Astrocyte (in vitro differentiated cells and primary cell): ENCODE measurements around the gene CHMP1A. TPM values are rescaled to one million over a fixed set of nuclear protein-coding genes. Genes with fewer than 3 reads are reported as not detected.

Experiments used
- DNase-seq: peaks from one replicate; pipeline ENCODE4 v3.0.0-alpha.2; 2010; ENCODE audit warnings: low read depth
- FAIRE-seq: peaks from 2 replicates; lab custom pipeline; 2011; peaks lifted over from hg19 to GRCh38; lab: Jason Lieb, UNC
- H2AFZ ChIP-seq: 2 replicates; pipeline ENCODE4 v1.6.0; 2012; ENCODE audit warnings: low read depth, low read length, inconsistent platforms
- H3K27ac ChIP-seq: 2 replicates; pipeline ENCODE4 v1.5.1; 2011; ENCODE audit warnings: low read depth, low read length, inconsistent platforms
- H3K27me3 ChIP-seq: 2 replicates; pipeline ENCODE4 v1.6.0; 2011; ENCODE audit warnings: low read length, inconsistent platforms; ENCODE audit not compliant: insufficient read depth
- H3K36me3 ChIP-seq: 2 replicates; pipeline ENCODE4 v1.5.1; 2011; ENCODE audit warnings: low read length, inconsistent platforms; ENCODE audit not compliant: insufficient read depth
- H3K4me1 ChIP-seq: 2 replicates; pipeline ENCODE4 v1.5.1; 2011; ENCODE audit warnings: low read length, inconsistent platforms; ENCODE audit not compliant: insufficient read depth
- H3K4me2 ChIP-seq: 2 replicates; pipeline ENCODE4 v1.6.0; 2012; ENCODE audit warnings: low read length, inconsistent platforms
- H3K4me3 ChIP-seq: 2 replicates; pipeline ENCODE4 v1.5.1; 2011; ENCODE audit warnings: low read depth, mild to moderate bottlenecking, low read length, inconsistent platforms; ENCODE audit not compliant: insufficient read depth
- H3K79me2 ChIP-seq: 2 replicates; pipeline ENCODE4 v1.6.0; 2012; ENCODE audit warnings: mild to moderate bottlenecking, low read length, inconsistent platforms; ENCODE audit not compliant: insufficient read depth
- H3K9ac ChIP-seq: 2 replicates; pipeline ENCODE4 v1.6.0; 2012; ENCODE audit warnings: mild to moderate bottlenecking, low read length, inconsistent platforms
- H3K9me3 ChIP-seq: 2 replicates; pipeline ENCODE4 v1.5.1; 2012; ENCODE audit warnings: low read depth, mild to moderate bottlenecking, low read length, inconsistent platforms; ENCODE audit not compliant: insufficient read depth
- H4K20me1 ChIP-seq: 2 replicates; pipeline ENCODE4 v1.6.0; 2012; ENCODE audit warnings: low read length, inconsistent platforms; ENCODE audit not compliant: insufficient read depth
- H3K27ac Mint-ChIP-seq: one replicate; pipeline ENCODE4 v1.8.0; 2021; ENCODE audit warnings: mild to moderate bottlenecking, mixed read lengths; ENCODE audit not compliant: unreplicated experiment
- H3K27me3 Mint-ChIP-seq: one replicate; pipeline ENCODE4 v1.8.0; 2021; ENCODE audit warnings: low read depth, mixed read lengths; ENCODE audit not compliant: unreplicated experiment
- H3K36me3 Mint-ChIP-seq: one replicate; pipeline ENCODE4 v1.8.0; 2021; ENCODE audit warnings: low read depth, mixed read lengths; ENCODE audit not compliant: unreplicated experiment
- H3K4me1 Mint-ChIP-seq: one replicate; pipeline ENCODE4 v1.8.0; 2021; ENCODE audit warnings: low read depth, mixed read lengths; ENCODE audit not compliant: unreplicated experiment
- H3K4me3 Mint-ChIP-seq: one replicate; pipeline ENCODE4 v1.8.0; 2021; ENCODE audit warnings: mild to moderate bottlenecking, moderate library complexity, mixed read lengths; ENCODE audit not compliant: unreplicated experiment
- H3K9me3 Mint-ChIP-seq: one replicate; pipeline ENCODE4 v1.8.0; 2021; ENCODE audit warnings: mild to moderate bottlenecking, mixed read lengths; ENCODE audit not compliant: unreplicated experiment
- CTCF ChIP-seq: IDR thresholded peaks from 2 replicates; pipeline ENCODE4 v1.5.1; 2011; ENCODE audit warnings: low read depth, mild to moderate bottlenecking, inconsistent platforms, low read length, moderate library complexity; ENCODE audit not compliant: insufficient read depth
- EZH2 ChIP-seq: IDR thresholded peaks from 2 replicates; pipeline ENCODE4 v1.6.1; 2012; ENCODE audit warnings: mild to moderate bottlenecking, low read length, inconsistent platforms; ENCODE audit not compliant: insufficient read depth
- total RNA-seq: library from RNA; stranded (reverse); gene quantifications from 2 replicates; pipeline ENCODE4 v1.2.1, GENCODE V29; 2021

Gene CHMP1A
- total RNA-seq, 1 donor from 2014 or later, result 85.7 TPM

- peaks cover 8% of the 10 kb centered on the region for H3K4me1 Mint-ChIP-seq
- Histone ChIP-seq H3K4me1 (peaks cover 6% of the 10 kb centered on the region), H3K9me3 (no peaks in the 10 kb centered on the region), H4K20me1 (no peaks in the 10 kb centered on the region), H3K27me3 (no peaks in the 10 kb centered on the region), H3K27ac (no peak overlapping the region), H3K79me2 (no peaks in the 10 kb centered on the region), H3K36me3 (no peaks in the 10 kb centered on the region), H3K9ac (no peak overlapping the region), H2AFZ (no peak overlapping the region), H3K4me2 (no peak overlapping the region), H3K4me3 (no peak overlapping the region)
- no peak for TF ChIP-seq EZH2
- no peak for TF ChIP-seq CTCF
- DNase-seq, result no peak
- no peaks in the 10 kb centered on the region for H3K27me3 Mint-ChIP-seq
- peaks cover 26% of the 10 kb centered on the region for H3K36me3 Mint-ChIP-seq
- FAIRE-seq, result no peak
- peaks cover under 1% of the 10 kb centered on the region for H3K9me3 Mint-ChIP-seq
- no peak overlapping the region for H3K27ac Mint-ChIP-seq
- H3K4me3 Mint-ChIP-seq, result no peak overlapping the region
Observed at GRCh38 chr16:89669755-89670154, 12.2 kb upstream of the CHMP1A start.

GRCh38 chr16:89668790-89669158 is 11.3 kb upstream of the CHMP1A start:
- Mint-ChIP-seq H3K4me1 (peaks cover 8% of the 10 kb centered on the region), H3K4me3 (no peak overlapping the region), H3K9me3 (peaks cover 3% of the 10 kb centered on the region), H3K27ac (no peak overlapping the region), H3K27me3 (no peaks in the 10 kb centered on the region), H3K36me3 (peaks cover 29% of the 10 kb centered on the region)
- FAIRE-seq (no peak), DNase-seq (no peak)
- Histone ChIP-seq H2AFZ (no peak overlapping the region), H3K4me2 (no peak overlapping the region), H3K9me3 (no peaks in the 10 kb centered on the region), H3K4me1 (peaks cover 6% of the 10 kb centered on the region), H4K20me1 (no peaks in the 10 kb centered on the region), H3K27ac (no peak overlapping the region), H3K36me3 (no peaks in the 10 kb centered on the region), H3K27me3 (no peaks in the 10 kb centered on the region), H3K79me2 (no peaks in the 10 kb centered on the region), H3K4me3 (no peak overlapping the region), H3K9ac (no peak overlapping the region)
- no peak for TF ChIP-seq CTCF
- TF ChIP-seq EZH2, result no peak

GRCh38 chr16:89667633-89668032 is 10.1 kb upstream of the CHMP1A start:
- peaks cover 3% of the 10 kb centered on the region for H3K9me3 Mint-ChIP-seq
- no peak overlapping the region for H3K27ac ChIP-seq
- H3K79me2 ChIP-seq, result no peaks in the 10 kb centered on the region
- H2AFZ ChIP-seq, result no peak overlapping the region
- TF ChIP-seq CTCF (no peak), EZH2 (no peak)
- H3K36me3 Mint-ChIP-seq, result peaks cover 31% of the 10 kb centered on the region
- no peak overlapping the region for H3K4me3 Mint-ChIP-seq
- no peaks in the 10 kb centered on the region for H3K9me3 ChIP-seq
- no peak overlapping the region for H3K9ac ChIP-seq
- H3K4me3 ChIP-seq, result no peak overlapping the region
- H3K27me3 ChIP-seq, result no peaks in the 10 kb centered on the region
- peaks cover 3% of the 10 kb centered on the region for H3K36me3 ChIP-seq
- DNase-seq (no peak), FAIRE-seq (no peak)
- peaks cover 8% of the 10 kb centered on the region for H3K4me1 Mint-ChIP-seq
- no peak overlapping the region for H3K27ac Mint-ChIP-seq
- no peaks in the 10 kb centered on the region for H3K27me3 Mint-ChIP-seq
- no peaks in the 10 kb centered on the region for H4K20me1 ChIP-seq
- H3K4me1 ChIP-seq, result peaks cover 6% of the 10 kb centered on the region
- no peak overlapping the region for H3K4me2 ChIP-seq
